K562 (cell line): ENCODE measurements around the gene ZC3H6. TPM values are rescaled to one million over a fixed set of nuclear protein-coding genes. Genes with fewer than 3 reads are reported as not detected.
"Not testable (repeated sequence)": the region's sequence is repeated elsewhere in the genome, so short reads cannot be mapped to it uniquely, and the experiment has no call there.

Experiments used
- ATAC-seq: fragments of 200-7000 bp; cut with Tn5 transposase; 3 replicates; pipeline ENCODE4 v1.9.1; 2020; ENCODE audit warnings: moderate library complexity
- BruUV-seq: library from RNA; stranded (reverse); fragments of 400-500 nt; replicated peaks from 2 replicates; lab custom pipeline; 2021; lab: Mats Ljungman, UMichigan
- CTCF ChIA-PET: fragments of 300-600 bp; formaldehyde crosslinking; extraction: SDS; loops from one replicate; lab custom pipeline; 2021; ENCODE audit warnings: low intra/inter-chr PET ratio; lab: Yijun Ruan, JAX
- POLR2A ChIA-PET: fragments of 300-600, 350-650 bp; sonication (Branson Sonifier 250); formaldehyde crosslinking; extraction: SDS; loops from one replicate; lab custom pipeline; 2021; ENCODE audit warnings: antibody characterized with exemption, inconsistent platforms; lab: Yijun Ruan, JAX
- DNase-seq, 4 experiments: peaks; one replicate each; pipeline versions ENCODE4 v3.0.0 to v3.0.0-alpha.2; 2011 to 2018; ENCODE audit warnings: low spot score in 3 of 4, mixed read lengths in 3 of 4; ENCODE audit errors: extremely low read depth in 1 of 4
- FAIRE-seq: peaks from 2 replicates; lab custom pipeline; 2011; peaks lifted over from hg19 to GRCh38; lab: Jason Lieb, UNC
- H2AFZ ChIP-seq: 2 replicates; pipeline ENCODE4 v1.6.0; 2011; ENCODE audit warnings: low read depth, low read length, control low read depth, inconsistent platforms
- H3K27ac ChIP-seq: fragments of 200-600 bp; 3 replicates; pipeline ENCODE4 v1.8.0; 2011; ENCODE audit warnings: low read depth, mild to moderate bottlenecking, control low read depth, inconsistent platforms, low read length, moderate library complexity, mixed read lengths; ENCODE audit errors: extremely low read depth
- H3K27me3 ChIP-seq, 2 experiments: fragments of 300-600 bp in 1 of 2; 2 replicates in 1 of 2; 3 replicates in 1 of 2; pipeline versions ENCODE4 v1.6.0 to v1.8.0; 2011; ENCODE audit warnings: inconsistent platforms in 2 of 2, low read length in 2 of 2, mild to moderate bottlenecking in 1 of 2, mixed read lengths in 1 of 2, moderate library complexity in 1 of 2; ENCODE audit not compliant: control insufficient read depth in 2 of 2, insufficient read depth in 2 of 2
- H3K36me3 ChIP-seq: fragments of 300-600 bp; 3 replicates; pipeline ENCODE4 v1.8.0; 2011; ENCODE audit warnings: mild to moderate bottlenecking, low read length, inconsistent platforms; ENCODE audit not compliant: control insufficient read depth, insufficient read depth
- H3K4me1 ChIP-seq, 2 experiments: fragments of 200-600 bp in 1 of 2; replicated peaks in 1 of 2; 2 replicates in 1 of 2; 3 replicates in 1 of 2; pipeline versions ENCODE4 v1.5.1 to v1.8.0; 2011; ENCODE audit warnings: inconsistent platforms in 2 of 2, low read length in 2 of 2, mild to moderate bottlenecking in 1 of 2, mixed read lengths in 1 of 2, moderate library complexity in 1 of 2; ENCODE audit not compliant: control insufficient read depth in 2 of 2, insufficient read depth in 2 of 2
- H3K4me2 ChIP-seq: 2 replicates; pipeline ENCODE4 v1.6.1; 2011; ENCODE audit warnings: low read length, control low read depth, inconsistent platforms, mixed read lengths; ENCODE audit not compliant: insufficient read depth
- H3K4me3 ChIP-seq: fragments of 200-600 bp; sonication (generic), shearing (Covaris generic); 2 replicates; pipeline ENCODE4 v1.5.1; 2016; ENCODE audit warnings: control low read depth, inconsistent platforms
- H3K79me2 ChIP-seq: fragments of 200-600 bp; 3 replicates; pipeline ENCODE4 v1.8.0; 2011; ENCODE audit warnings: low read length, inconsistent platforms; ENCODE audit not compliant: control insufficient read depth, insufficient read depth
- H3K9ac ChIP-seq, 2 experiments: 2 replicates each; pipeline versions ENCODE4 v1.6.0 to v1.6.1; 2011; ENCODE audit warnings: low read depth in 2 of 2, low read length in 2 of 2, control low read depth in 1 of 2, inconsistent platforms in 1 of 2, mild to moderate bottlenecking in 1 of 2, mixed read lengths in 1 of 2; ENCODE audit not compliant: insufficient read depth in 1 of 2
- H3K9me1 ChIP-seq: one replicate; pipeline ENCODE4 v1.6.0; 2011; ENCODE audit warnings: inconsistent platforms, mild to moderate bottlenecking, low read length, moderate library complexity; ENCODE audit not compliant: control insufficient read depth, insufficient read depth
- H3K9me3 ChIP-seq: replicated peaks from 2 replicates; pipeline ENCODE4 v1.5.1; 2011; ENCODE audit warnings: low read depth, low read length, inconsistent platforms; ENCODE audit not compliant: control insufficient read depth, insufficient read depth
- H4K20me1 ChIP-seq: replicated peaks from 2 replicates; pipeline ENCODE4 v1.6.1; 2011; ENCODE audit warnings: low read length, inconsistent platforms, mixed read lengths; ENCODE audit not compliant: control insufficient read depth, insufficient read depth
- TRIM28 ChIP-seq: fragments of 450-650 bp; IDR thresholded peaks from 2 replicates; pipeline ENCODE4 v1.6.1; 2017
- ZNF280A ChIP-seq: fragments of 450-650 bp; IDR thresholded peaks from 2 replicates; pipeline ENCODE4 v1.6.1; 2018; ENCODE audit warnings: mild to moderate bottlenecking, low read depth; ENCODE audit not compliant: partially characterized antibody
- WGBS: fragments of 100-300 bp; shearing (Covaris generic); methylation state at CpG from one replicate; pipeline ENCODE4 v1.1.6; 2016; ENCODE audit warnings: low coverage, mixed read lengths; ENCODE audit not compliant: insufficient coverage; ENCODE audit errors: missing lambda C conversion rate; 5-methylcytosine and 5-hydroxymethylcytosine counted together
- in situ Hi-C: fragments of 300-500 bp; cut with MboI; formaldehyde crosslinking; loops from 4 replicates; pipeline ENCODE4 v1.15.0; 2018; ENCODE audit warnings: inconsistent platforms, mixed read lengths
- intact Hi-C: fragments of 100-400 bp; cut with micrococcal nuclease; formaldehyde crosslinking; loops from 2 replicates; pipeline ENCODE4 v1.14.2; 2022
- polyA plus RNA-seq, 8 experiments: library from polyadenylated mRNA; depleted of rRNA in 4 of 8; stranded (reverse) in 5 of 8; unstranded in 3 of 8; fragments of >200 nt; fragmentation: Nextera tagmentation in 2 of 8; fragmentation: Illumina TruSeq in 1 of 8; extraction: Ambion mirVana in 2 of 8; extraction: Trizol in 1 of 8; gene quantifications; 2 replicates each; pipeline versions ENCODE4 v1.2.1 to v1.2.3, GENCODE V29; 2011 to 2014; ENCODE audit warnings: inconsistent platforms in 1 of 8, missing spikeins in 1 of 8
- small RNA-seq: library from RNA; depleted of rRNA; stranded (forward); fragments of <200 nt; gene quantifications from one replicate; pipeline ENCODE3, GENCODE V24; 2014
- total RNA-seq, 7 experiments: library from RNA; depleted of rRNA in 6 of 7; stranded (reverse); fragments of >200 nt in 6 of 7; fragmentation: Illumina TruSeq in 2 of 7; extraction: Trizol in 2 of 7; gene quantifications; 2 replicates each; pipeline versions ENCODE4 v1.2.1 to v1.2.3, GENCODE V29; 2011 to 2021; ENCODE audit warnings: low replicate concordance in 1 of 7

Gene ZC3H6
- total and polyA plus RNA-seq, 9 of the 15 experiments (the other 6 are each of a cell fraction or from before 2014, with no cell fraction given), result 0.45 to 1.9 (median 1.5) TPM

DNA sequence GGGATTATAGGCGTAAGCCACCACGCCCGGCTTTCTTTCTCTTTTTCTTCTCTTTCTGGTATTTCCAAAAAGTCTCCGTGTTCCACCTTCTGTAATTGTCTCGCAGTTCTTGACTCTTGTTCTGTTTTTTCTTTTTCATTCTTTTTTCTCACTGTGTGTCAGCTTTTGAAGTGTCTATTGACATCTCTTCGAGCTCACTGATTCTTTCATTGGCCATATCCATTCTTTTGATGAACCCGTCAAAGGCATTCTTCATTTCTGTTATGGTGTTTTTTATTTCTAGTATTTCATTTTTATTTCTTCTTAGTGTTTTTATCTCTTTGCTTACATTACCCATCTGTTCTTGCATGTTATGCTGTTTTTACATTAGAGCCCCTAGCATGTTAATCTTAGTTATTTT is 84.7 kb downstream of the ZC3H6 start:
- BruUV-seq, H3K4me1 ChIP-seq, H3K9me1 ChIP-seq, intact Hi-C loops, H3K4me3 ChIP-seq, H2AFZ ChIP-seq, H3K4me2 ChIP-seq, POLR2A ChIA-PET, FAIRE-seq, ATAC-seq, in situ Hi-C loops, DNase-seq, H3K27ac ChIP-seq, H3K9me3 ChIP-seq, CTCF ChIA-PET, H3K79me2 ChIP-seq, H3K9ac ChIP-seq, H4K20me1 ChIP-seq, H3K27me3 ChIP-seq, H3K36me3 ChIP-seq: not testable (repeated sequence)
- peak; percentile 16 for TF ChIP-seq ZNF280A
- TF ChIP-seq TRIM28, result peak; percentile 71
- 27% methylated on average over 4 of the region's 7 CpGs for WGBS

Small RNA genes within 50 kb of the gene (small RNA-seq; reads per million reads assigned to genes)
- not detected for gene AC115115.1

Other genes with a start within 250 kb of the ZC3H6 start
- gene TMEM87B, start 220.3 kb upstream of the ZC3H6 start, total RNA-seq (2014; rRNA removed), result 5.7 and 6.8 TPM in 2 replicates
- 17.1 and 17.9 TPM in 2 replicates for gene TMEM87B, start 220.3 kb upstream of the ZC3H6 start, total RNA-seq (2014; rRNA removed; fragmentation: Illumina TruSeq; extraction: Trizol)
- gene TMEM87B, start 220.3 kb upstream of the ZC3H6 start, total RNA-seq (2015; rRNA removed; fragmentation: Illumina TruSeq; extraction: Trizol), result 11.5 and 12.3 TPM in 2 replicates
- 11.0 and 11.3 TPM in 2 replicates for gene TMEM87B, start 220.3 kb upstream of the ZC3H6 start, total RNA-seq (2021)
- gene TMEM87B, start 220.3 kb upstream of the ZC3H6 start, polyA plus RNA-seq (2011; rRNA removed), result 11.5 and 17.1 TPM in 2 replicates
- 12.6 and 14.4 TPM in 2 replicates for gene TMEM87B, start 220.3 kb upstream of the ZC3H6 start, polyA plus RNA-seq (2014; fragmentation: Illumina TruSeq; extraction: Trizol)
- gene TMEM87B, start 220.3 kb upstream of the ZC3H6 start, polyA plus RNA-seq (2014; fragmentation: Nextera tagmentation; extraction: Ambion mirVana), result 1 to 10 TPM; 3.7 to 5.8 TPM
- gene TMEM87B, start 220.3 kb upstream of the ZC3H6 start, polyA plus RNA-seq (2014; rRNA removed), result 7.6 and 9.5 TPM in 2 replicates
- gene FBLN7, start 137.2 kb upstream of the ZC3H6 start, total RNA-seq (2014; rRNA removed), result not detected in 2 replicates
- gene FBLN7, start 137.2 kb upstream of the ZC3H6 start, total RNA-seq (2014; rRNA removed; fragmentation: Illumina TruSeq; extraction: Trizol), result not detected in 2 replicates
- not detected in 2 replicates for gene FBLN7, start 137.2 kb upstream of the ZC3H6 start, total RNA-seq (2015; rRNA removed; fragmentation: Illumina TruSeq; extraction: Trizol)
- gene FBLN7, start 137.2 kb upstream of the ZC3H6 start, total RNA-seq (2021), result 0.13 TPM in 1 of 2 replicates, not detected in the other
- gene FBLN7, start 137.2 kb upstream of the ZC3H6 start, polyA plus RNA-seq (2011; rRNA removed), result not detected in 2 replicates
- gene FBLN7, start 137.2 kb upstream of the ZC3H6 start, polyA plus RNA-seq (2014; fragmentation: Illumina TruSeq; extraction: Trizol), result not detected in 2 replicates
- not detected for gene FBLN7, start 137.2 kb upstream of the ZC3H6 start, polyA plus RNA-seq (2014; fragmentation: Nextera tagmentation; extraction: Ambion mirVana)
- gene FBLN7, start 137.2 kb upstream of the ZC3H6 start, polyA plus RNA-seq (2014; rRNA removed), result not detected in 2 replicates
- gene ZC3H8, start 20.6 kb upstream of the ZC3H6 start, total RNA-seq (2014; rRNA removed), result 18.6 and 20.3 TPM in 2 replicates
- 40.6 and 41.5 TPM in 2 replicates for gene ZC3H8, start 20.6 kb upstream of the ZC3H6 start, total RNA-seq (2014; rRNA removed; fragmentation: Illumina TruSeq; extraction: Trizol)
- gene ZC3H8, start 20.6 kb upstream of the ZC3H6 start, total RNA-seq (2015; rRNA removed; fragmentation: Illumina TruSeq; extraction: Trizol), result 29.6 and 33.3 TPM in 2 replicates
- 17.2 and 17.7 TPM in 2 replicates for gene ZC3H8, start 20.6 kb upstream of the ZC3H6 start, total RNA-seq (2021)
- gene ZC3H8, start 20.6 kb upstream of the ZC3H6 start, polyA plus RNA-seq (2011; rRNA removed), result 9.8 and 11.6 TPM in 2 replicates
- 24.6 and 31.7 TPM in 2 replicates for gene ZC3H8, start 20.6 kb upstream of the ZC3H6 start, polyA plus RNA-seq (2014; fragmentation: Illumina TruSeq; extraction: Trizol)
- 10 to 100 TPM; 26.1 to 27.5 TPM for gene ZC3H8, start 20.6 kb upstream of the ZC3H6 start, polyA plus RNA-seq (2014; fragmentation: Nextera tagmentation; extraction: Ambion mirVana)
- gene ZC3H8, start 20.6 kb upstream of the ZC3H6 start, polyA plus RNA-seq (2014; rRNA removed), result 25.7 and 31.0 TPM in 2 replicates
- gene RGPD8, start 158.0 kb downstream of the ZC3H6 start, total RNA-seq (2014; rRNA removed), result 0.14 TPM in 1 of 2 replicates, not detected in the other
- gene RGPD8, start 158.0 kb downstream of the ZC3H6 start, total RNA-seq (2014; rRNA removed; fragmentation: Illumina TruSeq; extraction: Trizol), result 0.15 and 0.26 TPM in 2 replicates
- 0.11 and 0.38 TPM in 2 replicates for gene RGPD8, start 158.0 kb downstream of the ZC3H6 start, total RNA-seq (2015; rRNA removed; fragmentation: Illumina TruSeq; extraction: Trizol)
- 0.45 and 0.47 TPM in 2 replicates for gene RGPD8, start 158.0 kb downstream of the ZC3H6 start, total RNA-seq (2021)
- 0.11 and 0.17 TPM in 2 replicates for gene RGPD8, start 158.0 kb downstream of the ZC3H6 start, polyA plus RNA-seq (2011; rRNA removed)
- gene RGPD8, start 158.0 kb downstream of the ZC3H6 start, polyA plus RNA-seq (2014; fragmentation: Illumina TruSeq; extraction: Trizol), result 0.04 and 0.07 TPM in 2 replicates
- under 1 TPM in 1 of 2 experiments, not detected in 1; 0.03 TPM for gene RGPD8, start 158.0 kb downstream of the ZC3H6 start, polyA plus RNA-seq (2014; fragmentation: Nextera tagmentation; extraction: Ambion mirVana)
- gene RGPD8, start 158.0 kb downstream of the ZC3H6 start, polyA plus RNA-seq (2014; rRNA removed), result 0.07 and 0.08 TPM in 2 replicates
- 20.7 and 26.4 TPM in 2 replicates for gene TTL, start 206.6 kb downstream of the ZC3H6 start, total RNA-seq (2014; rRNA removed)
- gene TTL, start 206.6 kb downstream of the ZC3H6 start, total RNA-seq (2014; rRNA removed; fragmentation: Illumina TruSeq; extraction: Trizol), result 54.4 and 57.4 TPM in 2 replicates
- 38.8 and 41.6 TPM in 2 replicates for gene TTL, start 206.6 kb downstream of the ZC3H6 start, total RNA-seq (2015; rRNA removed; fragmentation: Illumina TruSeq; extraction: Trizol)
- 51.4 and 53.5 TPM in 2 replicates for gene TTL, start 206.6 kb downstream of the ZC3H6 start, total RNA-seq (2021)
- gene TTL, start 206.6 kb downstream of the ZC3H6 start, polyA plus RNA-seq (2011; rRNA removed), result 26.5 and 34.9 TPM in 2 replicates
- 37.9 and 41.8 TPM in 2 replicates for gene TTL, start 206.6 kb downstream of the ZC3H6 start, polyA plus RNA-seq (2014; fragmentation: Illumina TruSeq; extraction: Trizol)
- gene TTL, start 206.6 kb downstream of the ZC3H6 start, polyA plus RNA-seq (2014; fragmentation: Nextera tagmentation; extraction: Ambion mirVana), result 10 to 100 TPM in 1 of 2 experiments, 1 to 10 TPM in 1; 9.4 to 11.2 TPM
- gene TTL, start 206.6 kb downstream of the ZC3H6 start, polyA plus RNA-seq (2014; rRNA removed), result 23.3 and 28.6 TPM in 2 replicates